Measurements from ENCODE around the gene CLEC1A. TPM values are rescaled to one million over a fixed set of nuclear protein-coding genes. Genes with fewer than 3 reads are reported as not detected.

Gene CLEC1A
- total and polyA plus RNA-seq, 12 donors = 1.2 to 6.6 (median 2.9) TPM

DNA sequence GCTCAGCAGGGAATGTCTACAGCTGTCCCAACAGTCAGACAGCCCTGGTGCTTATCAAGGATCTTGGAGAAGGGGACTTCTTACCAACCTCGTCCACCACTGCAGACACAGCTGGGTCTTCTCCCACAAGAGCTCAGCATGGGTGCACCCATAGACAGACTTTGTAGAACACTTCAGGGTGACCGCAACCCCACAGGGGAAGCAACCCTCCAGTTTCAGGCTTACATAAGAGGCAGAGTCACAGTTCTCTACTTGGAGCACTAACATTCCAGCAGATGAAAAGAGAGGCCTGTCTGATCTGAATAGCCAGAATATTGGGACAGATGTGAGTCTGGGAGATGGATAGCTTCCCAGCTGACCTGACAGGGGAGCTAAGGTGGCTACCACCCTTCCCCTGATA is 3.5 kb upstream of the CLEC1A start:
- H3K9me3 ChIP-seq = peaks cover 0 to 8% (median 0%) of the 10 kb centered on the region in 11 donors
- no peak overlapping the region for H3K27ac ChIP-seq
- no peaks in the 10 kb centered on the region for H3K36me3 ChIP-seq
- intact Hi-C loops (cut with DNase I) = no loop called here
- TF ChIP-seq, protein P1, sequence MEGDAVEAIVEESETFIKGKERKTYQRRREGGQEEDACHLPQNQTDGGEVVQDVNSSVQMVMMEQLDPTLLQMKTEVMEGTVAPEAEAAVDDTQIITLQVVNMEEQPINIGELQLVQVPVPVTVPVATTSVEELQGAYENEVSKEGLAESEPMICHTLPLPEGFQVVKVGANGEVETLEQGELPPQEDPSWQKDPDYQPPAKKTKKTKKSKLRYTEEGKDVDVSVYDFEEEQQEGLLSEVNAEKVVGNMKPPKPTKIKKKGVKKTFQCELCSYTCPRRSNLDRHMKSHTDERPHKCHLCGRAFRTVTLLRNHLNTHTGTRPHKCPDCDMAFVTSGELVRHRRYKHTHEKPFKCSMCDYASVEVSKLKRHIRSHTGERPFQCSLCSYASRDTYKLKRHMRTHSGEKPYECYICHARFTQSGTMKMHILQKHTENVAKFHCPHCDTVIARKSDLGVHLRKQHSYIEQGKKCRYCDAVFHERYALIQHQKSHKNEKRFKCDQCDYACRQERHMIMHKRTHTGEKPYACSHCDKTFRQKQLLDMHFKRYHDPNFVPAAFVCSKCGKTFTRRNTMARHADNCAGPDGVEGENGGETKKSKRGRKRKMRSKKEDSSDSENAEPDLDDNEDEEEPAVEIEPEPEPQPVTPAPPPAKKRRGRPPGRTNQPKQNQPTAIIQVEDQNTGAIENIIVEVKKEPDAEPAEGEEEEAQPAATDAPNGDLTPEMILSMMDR (IDR thresholded peaks at IDR 0.05) = no peak
- H3K4me1 ChIP-seq = peaks cover 0 to 34% (median 22%) of the 10 kb centered on the region in 9 donors
- peak in 3 of 8 donors; percentile 17 to 37 (median 29) for ATAC-seq
- WGBS, 2 donors = 59 to 60% methylated on average over 2 of the region's 2 CpGs
- no peaks in the 10 kb centered on the region for H3K27me3 ChIP-seq
- H3K4me3 ChIP-seq = no peak overlapping the region
- DNase-seq = no peak

DNA sequence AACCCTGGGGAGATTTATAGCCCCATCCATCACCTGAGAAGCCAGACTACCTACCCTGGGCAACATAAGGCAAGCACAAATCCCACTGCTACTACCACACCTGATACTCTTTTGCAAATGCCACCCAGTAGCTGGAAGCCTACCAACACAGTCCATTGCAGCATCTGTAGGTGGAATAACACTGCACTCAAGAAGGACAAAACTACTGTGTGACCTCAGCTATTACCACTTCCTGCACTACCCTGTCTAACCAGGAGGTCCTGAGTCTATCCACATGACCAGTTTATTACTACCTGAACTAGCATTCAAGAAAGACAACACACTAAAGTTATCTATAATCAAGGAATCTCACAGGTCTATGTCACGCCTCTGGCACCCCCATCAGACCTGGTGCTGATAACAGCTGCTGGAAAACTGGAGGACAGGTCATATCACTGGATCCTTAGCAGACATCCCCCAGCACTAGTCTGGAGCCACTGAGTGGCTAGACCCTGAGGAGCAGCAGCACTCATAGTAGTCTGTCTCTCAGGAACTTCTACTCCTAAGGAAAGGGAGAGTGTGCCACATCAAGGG is 2.9 kb upstream of the CLEC1A start:
- 62 to 76% methylated on average over 1 of the region's 1 CpG for WGBS, 2 donors

DNA sequence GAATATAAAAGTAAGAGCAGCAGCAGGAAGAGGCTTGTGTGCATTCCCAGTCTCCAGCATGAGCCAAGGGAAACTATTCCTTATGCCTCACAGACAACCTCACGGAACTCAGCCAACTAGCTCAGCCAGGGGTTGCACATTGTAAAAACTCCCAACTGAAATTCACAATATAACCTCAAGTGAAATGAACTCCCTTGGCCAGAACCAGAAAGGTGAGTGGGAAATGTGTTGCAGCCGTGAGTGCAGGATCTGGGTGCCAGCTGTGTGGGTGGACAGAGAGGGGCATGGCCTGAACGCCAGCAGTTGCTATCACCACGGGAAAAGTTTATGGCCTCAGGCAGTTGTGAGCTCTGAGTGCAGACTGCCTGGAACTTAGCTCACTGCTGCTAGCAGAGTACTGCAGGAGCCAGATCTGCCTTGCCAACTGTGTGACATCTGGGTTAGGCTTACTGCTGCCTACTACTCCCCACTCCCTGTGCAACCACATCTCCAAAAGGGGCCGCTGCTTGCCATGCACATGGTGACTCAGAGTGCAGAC is 2.3 kb upstream of the CLEC1A start:
- Histone ChIP-seq H3K9me3 (peaks cover 0 to 8% (median 0%) of the 10 kb centered on the region in 11 donors), H3K4me1 (peaks cover 0 to 34% (median 22%) of the 10 kb centered on the region in 9 donors), H3K27me3 (no peaks in the 10 kb centered on the region), H3K4me3 (no peak overlapping the region), H3K27ac (peak overlapping the region in 3 of 10 donors; percentile 29 to 42 (median 36)), H3K36me3 (no peaks in the 10 kb centered on the region)
- WGBS, 2 donors = 52 to 62% methylated on average over 5 of the region's 5 CpGs
- ATAC-seq = peak in 6 of 8 donors; percentile 26 to 65 (median 33)
- intact Hi-C loops (cut with DNase I) = no loop called here
- DNase-seq = no peak
- TF ChIP-seq, protein P1 (IDR thresholded peaks at IDR 0.05) = no peak

More for the DNA sequence above, 2.9 kb upstream of the CLEC1A start:
- H3K9me3 ChIP-seq = peaks cover 0 to 8% (median 0%) of the 10 kb centered on the region in 11 donors
- no peaks in the 10 kb centered on the region for H3K36me3 ChIP-seq
- no peaks in the 10 kb centered on the region for H3K27me3 ChIP-seq
- ATAC-seq = no peak
- TF ChIP-seq, protein P1 (IDR thresholded peaks at IDR 0.05) = no peak
- DNase-seq = no peak
- H3K27ac ChIP-seq = peak overlapping the region in 2 of 10 donors; percentile 36 to 42
- H3K4me3 ChIP-seq = no peak overlapping the region
- H3K4me1 ChIP-seq = peaks cover 0 to 34% (median 22%) of the 10 kb centered on the region in 9 donors
- intact Hi-C loops (cut with DNase I) = no loop called here

DNA sequence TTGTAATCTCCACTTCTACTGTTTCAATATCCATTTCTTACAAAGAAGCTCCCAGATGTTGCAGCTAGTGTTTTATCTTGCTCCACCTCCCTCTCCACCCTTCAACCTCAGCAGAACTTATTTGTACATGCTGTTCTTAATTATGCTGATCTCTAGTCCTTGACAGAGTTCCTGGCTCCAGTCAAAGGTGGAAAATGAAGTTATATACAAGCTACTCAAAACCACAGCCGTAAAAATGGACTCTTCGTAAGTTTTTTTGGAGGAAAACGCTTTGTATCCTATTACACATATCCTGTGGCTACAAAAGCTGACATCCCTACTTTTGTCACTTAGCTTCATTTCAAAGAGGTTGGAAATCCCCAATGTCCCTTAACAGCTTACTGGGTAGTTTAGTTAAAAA is 1.3 kb downstream of the CLEC1A start:
- peak overlapping the region in 8 of 10 donors; percentile 2 to 55 (median 42) for H3K4me3 ChIP-seq
- peaks cover 0 to 62% (median 39%) of the 10 kb centered on the region in 9 donors for H3K4me1 ChIP-seq
- no peaks in the 10 kb centered on the region for H3K36me3 ChIP-seq
- H3K9me3 ChIP-seq = no peaks in the 10 kb centered on the region
- no peaks in the 10 kb centered on the region for H3K27me3 ChIP-seq
- ATAC-seq (peak in 5 of 8 donors; percentile 11 to 63 (median 43)), DNase-seq (no peak)
- TF ChIP-seq, protein P1 (IDR thresholded peaks at IDR 0.05) = no peak
- WGBS, 2 donors = 44 to 60% methylated on average over 3 of the region's 3 CpGs
- intact Hi-C loops (cut with DNase I) = no loop called here
- peak overlapping the region; percentile 7 to 85 (median 72) for H3K27ac ChIP-seq

Data from heart right ventricle (tissue), 16 donors.